ENCODE data around the gene USP9X. TPM values are rescaled to one million over a fixed set of nuclear protein-coding genes. Genes with fewer than 3 reads are reported as not detected.
A peak's percentile ranks its signal among the peaks of the same experiment; 100 is the strongest.

Gene USP9X
- total and polyA plus RNA-seq, 8 donors, result 55.6 to 86.0 (median 62.7) TPM

- intact Hi-C loops (cut with DNase I), result no loop called here
- no peak for DNase-seq
- no peak overlapping the region for H3K4me3 ChIP-seq
- peaks cover 0 to 15% of the 10 kb centered on the region in 2 donors for H3K27me3 ChIP-seq
- H3K36me3 ChIP-seq, result no peaks in the 10 kb centered on the region
- TF ChIP-seq, protein P1, sequence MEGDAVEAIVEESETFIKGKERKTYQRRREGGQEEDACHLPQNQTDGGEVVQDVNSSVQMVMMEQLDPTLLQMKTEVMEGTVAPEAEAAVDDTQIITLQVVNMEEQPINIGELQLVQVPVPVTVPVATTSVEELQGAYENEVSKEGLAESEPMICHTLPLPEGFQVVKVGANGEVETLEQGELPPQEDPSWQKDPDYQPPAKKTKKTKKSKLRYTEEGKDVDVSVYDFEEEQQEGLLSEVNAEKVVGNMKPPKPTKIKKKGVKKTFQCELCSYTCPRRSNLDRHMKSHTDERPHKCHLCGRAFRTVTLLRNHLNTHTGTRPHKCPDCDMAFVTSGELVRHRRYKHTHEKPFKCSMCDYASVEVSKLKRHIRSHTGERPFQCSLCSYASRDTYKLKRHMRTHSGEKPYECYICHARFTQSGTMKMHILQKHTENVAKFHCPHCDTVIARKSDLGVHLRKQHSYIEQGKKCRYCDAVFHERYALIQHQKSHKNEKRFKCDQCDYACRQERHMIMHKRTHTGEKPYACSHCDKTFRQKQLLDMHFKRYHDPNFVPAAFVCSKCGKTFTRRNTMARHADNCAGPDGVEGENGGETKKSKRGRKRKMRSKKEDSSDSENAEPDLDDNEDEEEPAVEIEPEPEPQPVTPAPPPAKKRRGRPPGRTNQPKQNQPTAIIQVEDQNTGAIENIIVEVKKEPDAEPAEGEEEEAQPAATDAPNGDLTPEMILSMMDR (IDR thresholded peaks at IDR 0.05), result no peak
- H3K9me3 ChIP-seq, result no peaks in the 10 kb centered on the region
- no peaks in the 10 kb centered on the region for H3K4me1 ChIP-seq
- H3K27ac ChIP-seq, result no peak overlapping the region
- ATAC-seq, result no peak
These were observed 17.5 kb upstream of the USP9X start for GRCh38 chrX:41067721-41068120.

GRCh38 chrX:41076742-41077141 lies 8.5 kb upstream of the USP9X start:
- peaks cover 0 to 13% of the 10 kb centered on the region in 2 donors for H3K27me3 ChIP-seq
- H3K27ac ChIP-seq, result no peak overlapping the region
- DNase-seq, result no peak
- no peak for ATAC-seq
- H3K4me1 ChIP-seq, result no peaks in the 10 kb centered on the region
- H3K9me3 ChIP-seq, result no peaks in the 10 kb centered on the region
- intact Hi-C loops (cut with DNase I), result no loop called here
- TF ChIP-seq, protein P1 (IDR thresholded peaks at IDR 0.05), result no peak
- no peaks in the 10 kb centered on the region for H3K36me3 ChIP-seq
- no peak overlapping the region for H3K4me3 ChIP-seq

DNA sequence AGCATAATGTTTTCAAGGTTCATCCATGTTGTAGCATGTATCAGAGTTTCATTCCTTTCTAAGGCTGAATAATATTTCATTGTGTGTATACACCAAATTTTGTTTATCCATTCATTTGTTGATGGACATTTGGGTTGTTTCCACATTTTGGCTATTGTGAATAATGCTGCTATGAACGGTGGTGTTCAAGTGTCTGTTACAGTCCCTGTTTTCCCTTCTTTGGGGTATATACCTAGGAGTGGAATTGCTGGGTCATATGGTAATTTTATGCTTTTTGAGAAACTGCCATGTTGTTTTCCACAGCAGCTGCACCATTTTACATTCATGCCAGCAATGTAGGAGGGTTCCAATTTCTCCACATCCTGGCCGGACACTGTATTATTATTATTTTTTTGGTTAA lies 3.4 kb upstream of the USP9X start:
- intact Hi-C loops (cut with DNase I), result no loop called here
- DNase-seq (no peak), ATAC-seq (no peak)
- no peaks in the 10 kb centered on the region for H3K9me3 ChIP-seq
- TF ChIP-seq, protein P1 (IDR thresholded peaks at IDR 0.05), result no peak
- H3K27me3 ChIP-seq, result peaks cover 0 to 11% of the 10 kb centered on the region in 2 donors
- H3K36me3 ChIP-seq, result no peaks in the 10 kb centered on the region
- no peaks in the 10 kb centered on the region for H3K4me1 ChIP-seq
- H3K4me3 ChIP-seq, result no peak overlapping the region
- no peak overlapping the region for H3K27ac ChIP-seq

GRCh38 chrX:41082783-41083182 lies 2.5 kb upstream of the USP9X start:
- intact Hi-C loops (cut with DNase I), result no loop called here
- H3K36me3 ChIP-seq, result no peaks in the 10 kb centered on the region

GRCh38 chrX:41084044-41084892 lies 977 bp upstream of the USP9X start:
- DNase-seq (peak; percentile 94 to 97 (median 96)), ATAC-seq (peak; percentile 82)
- Histone ChIP-seq H3K27me3 (no peaks in the 10 kb centered on the region), H3K36me3 (no peaks in the 10 kb centered on the region), H3K9me3 (no peaks in the 10 kb centered on the region), H3K4me3 (peak overlapping the region; percentile 70 to 78), H3K4me1 (peaks cover 0 to 18% of the 10 kb centered on the region in 2 donors), H3K27ac (peak overlapping the region; percentile 98 to 100)
- intact Hi-C loops (cut with DNase I), result no loop called here
- TF ChIP-seq, protein P1 (IDR thresholded peaks at IDR 0.05), result no peak

More at GRCh38 chrX:41082783-41083182, 2.5 kb upstream of the USP9X start:
- TF ChIP-seq, protein P1 (IDR thresholded peaks at IDR 0.05), result no peak
- Histone ChIP-seq H3K27ac (no peak overlapping the region), H3K4me1 (peaks cover 0 to 4% of the 10 kb centered on the region in 2 donors), H3K27me3 (peaks cover 0 to 7% of the 10 kb centered on the region in 2 donors), H3K9me3 (no peaks in the 10 kb centered on the region), H3K4me3 (no peak overlapping the region)
- ATAC-seq, result no peak
- DNase-seq, result no peak
